ENCODE results near the gene DDX53.

The DDX53 gene

GRCh38 chrX:22968494-22968893, 31.3 kb upstream of the DDX53 start:
- no peaks in the 10 kb centered on the region for H3F3A ChIP-seq (ENCODE audit: low read depth)
- H3K9me3 ChIP-seq (ENCODE audit: insufficient read depth, low read depth, low read length) = no peaks in the 10 kb centered on the region
- H3K36me3 ChIP-seq (ENCODE audit: insufficient read depth, low read length) = no peaks in the 10 kb centered on the region
- TF ChIP-seq CTCF (conservative IDR thresholded peaks at IDR 0.05; ENCODE audit: low read length) (no peak), EZH2phosphoT487 (IDR thresholded peaks at IDR 0.05; ENCODE audit: borderline replicate concordance) (no peak)
- H3K9me2 ChIP-seq (replicated peaks; ENCODE audit: low read depth, low read length) = no peaks in the 10 kb centered on the region
- H3K9ac ChIP-seq (ENCODE audit: low read depth, low read length, poor library complexity, severe bottlenecking) = no peak overlapping the region
- no peaks in the 10 kb centered on the region for H3K79me2 ChIP-seq (ENCODE audit: insufficient read depth, low read length)
- H2AFZ ChIP-seq (ENCODE audit: low read length) = no peak overlapping the region
- H3K4me2 ChIP-seq (ENCODE audit: low read depth, low read length, poor library complexity, severe bottlenecking) = no peak overlapping the region
- no peaks in the 10 kb centered on the region for H3K4me1 ChIP-seq (ENCODE audit: insufficient read depth, low read length, poor library complexity, severe bottlenecking)
- no peaks in the 10 kb centered on the region for H3K27me3 ChIP-seq (ENCODE audit: insufficient read depth, low read length, poor library complexity, severe bottlenecking)
- no peaks in the 10 kb centered on the region for H4K20me1 ChIP-seq (ENCODE audit: insufficient read depth, low read length, poor library complexity, severe bottlenecking)
- H3K4me3 ChIP-seq (ENCODE audit: low read length, poor library complexity, severe bottlenecking) = no peak overlapping the region

DNA sequence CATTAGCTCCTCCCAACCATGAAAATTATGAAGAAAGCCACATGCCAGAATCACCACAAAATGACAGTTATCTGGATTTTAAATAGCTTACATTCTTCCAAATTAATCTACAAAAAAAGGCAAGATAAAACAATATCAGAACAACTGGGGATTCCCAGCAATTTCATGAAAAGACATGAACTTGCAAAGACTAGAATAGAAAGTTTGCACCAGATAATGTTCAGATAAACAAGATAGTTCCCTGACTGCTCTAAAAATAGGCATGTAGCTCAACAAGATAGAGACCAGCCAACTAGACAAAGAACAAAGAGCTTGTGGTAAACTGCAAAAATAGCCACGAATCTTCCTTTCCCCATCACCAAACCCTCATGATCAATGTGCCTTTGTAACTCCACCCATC, 30.3 kb upstream of the DDX53 start:
- H3K4me2 ChIP-seq (ENCODE audit: low read depth, low read length, poor library complexity, severe bottlenecking) = no peak overlapping the region
- no peak overlapping the region for H3K4me3 ChIP-seq (ENCODE audit: low read length, poor library complexity, severe bottlenecking)
- H2AFZ ChIP-seq (ENCODE audit: low read length) = no peak overlapping the region
- H3K79me2 ChIP-seq (ENCODE audit: insufficient read depth, low read length) = no peaks in the 10 kb centered on the region
- H3K9me3 ChIP-seq (ENCODE audit: insufficient read depth, low read depth, low read length) = no peaks in the 10 kb centered on the region
- H3F3A ChIP-seq (ENCODE audit: low read depth) = no peaks in the 10 kb centered on the region
- no peaks in the 10 kb centered on the region for H3K27me3 ChIP-seq (ENCODE audit: insufficient read depth, low read length, poor library complexity, severe bottlenecking)
- H3K9me2 ChIP-seq (replicated peaks; ENCODE audit: low read depth, low read length) = no peaks in the 10 kb centered on the region
- H4K20me1 ChIP-seq (ENCODE audit: insufficient read depth, low read length, poor library complexity, severe bottlenecking) = no peaks in the 10 kb centered on the region
- no peaks in the 10 kb centered on the region for H3K36me3 ChIP-seq (ENCODE audit: insufficient read depth, low read length)
- no peak for TF ChIP-seq EZH2phosphoT487 (IDR thresholded peaks at IDR 0.05; ENCODE audit: borderline replicate concordance)
- TF ChIP-seq CTCF (conservative IDR thresholded peaks at IDR 0.05; ENCODE audit: low read length) = no peak
- H3K4me1 ChIP-seq (ENCODE audit: insufficient read depth, low read length, poor library complexity, severe bottlenecking) = no peaks in the 10 kb centered on the region
- H3K9ac ChIP-seq (ENCODE audit: low read depth, low read length, poor library complexity, severe bottlenecking) = no peak overlapping the region

DNA sequence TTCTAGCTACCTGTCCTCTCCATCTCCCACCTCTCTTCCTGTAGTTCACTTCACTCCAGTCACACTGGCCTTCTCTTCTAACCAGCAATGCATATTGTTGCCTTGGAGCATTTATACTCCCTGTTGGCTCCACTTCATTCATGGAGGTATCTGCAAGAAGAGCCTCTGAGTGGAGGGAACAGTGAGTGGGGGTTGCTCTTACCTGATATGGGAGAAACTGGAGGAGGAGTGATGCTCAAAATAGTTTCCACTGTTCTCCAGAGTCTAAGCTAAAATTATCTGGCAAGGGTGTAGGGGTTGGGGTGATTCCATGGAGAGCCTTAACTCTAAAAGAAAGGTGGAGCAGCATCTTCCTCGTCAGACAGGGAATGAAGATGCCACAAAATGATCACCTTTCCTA, 28.9 kb upstream of the DDX53 start:
- TF ChIP-seq CTCF (conservative IDR thresholded peaks at IDR 0.05; ENCODE audit: low read length) (no peak), EZH2phosphoT487 (IDR thresholded peaks at IDR 0.05; ENCODE audit: borderline replicate concordance) (no peak)

More for the DNA sequence above, 28.9 kb upstream of the DDX53 start:
- Histone ChIP-seq H3K4me3 (ENCODE audit: low read length, poor library complexity, severe bottlenecking) (no peak overlapping the region), H3K9me3 (ENCODE audit: insufficient read depth, low read depth, low read length) (no peaks in the 10 kb centered on the region), H3K9me2 (replicated peaks; ENCODE audit: low read depth, low read length) (no peaks in the 10 kb centered on the region), H2AFZ (ENCODE audit: low read length) (no peak overlapping the region), H3K36me3 (ENCODE audit: insufficient read depth, low read length) (no peaks in the 10 kb centered on the region), H3K79me2 (ENCODE audit: insufficient read depth, low read length) (no peaks in the 10 kb centered on the region), H3K9ac (ENCODE audit: low read depth, low read length, poor library complexity, severe bottlenecking) (no peak overlapping the region), H3K4me1 (ENCODE audit: insufficient read depth, low read length, poor library complexity, severe bottlenecking) (no peaks in the 10 kb centered on the region), H3K4me2 (ENCODE audit: low read depth, low read length, poor library complexity, severe bottlenecking) (no peak overlapping the region), H4K20me1 (ENCODE audit: insufficient read depth, low read length, poor library complexity, severe bottlenecking) (no peaks in the 10 kb centered on the region), H3K27me3 (ENCODE audit: insufficient read depth, low read length, poor library complexity, severe bottlenecking) (no peaks in the 10 kb centered on the region), H3F3A (ENCODE audit: low read depth) (no peaks in the 10 kb centered on the region)
